Loucy (cell line): ENCODE data around the gene WFIKKN2.
A peak's percentile ranks its signal among the peaks of the same experiment; 100 is the strongest.
"Not testable (repeated sequence)": the region's sequence is repeated elsewhere in the genome, so short reads cannot be mapped to it uniquely, and the experiment has no call there.

Experiments
- H2AFZ ChIP-seq: fragments of 200-600 bp; sonication (generic); 2 replicates; pipeline ENCODE4 v1.6.0; 2016; ENCODE audit warnings: antibody characterized with exemption, mild to moderate bottlenecking, low read length, moderate library complexity
- H3F3A ChIP-seq: fragments of 200-600 bp; 2 replicates; pipeline ENCODE4 v1.6.0; 2016; ENCODE audit warnings: antibody characterized with exemption, low read depth, mild to moderate bottlenecking
- H3K27me3 ChIP-seq: fragments of 200-600 bp; sonication (generic); 2 replicates; pipeline ENCODE4 v1.6.1; 2014; ENCODE audit warnings: low read length, mild to moderate bottlenecking; ENCODE audit not compliant: insufficient read depth, poor library complexity, severe bottlenecking
- H3K36me3 ChIP-seq: fragments of 200-600 bp; sonication (generic); 2 replicates; pipeline ENCODE4 v1.6.1; 2016; ENCODE audit warnings: low read length; ENCODE audit not compliant: insufficient read depth
- H3K4me1 ChIP-seq: fragments of 200-600 bp; sonication (generic); 2 replicates; pipeline ENCODE4 v1.5.1; 2014; ENCODE audit warnings: low read length, mild to moderate bottlenecking; ENCODE audit not compliant: insufficient read depth, poor library complexity, severe bottlenecking
- H3K4me2 ChIP-seq: fragments of 200-600 bp; sonication (generic); 2 replicates; pipeline ENCODE4 v1.6.0; 2014; ENCODE audit warnings: antibody characterized with exemption, low read length, low read depth, mild to moderate bottlenecking; ENCODE audit not compliant: poor library complexity, severe bottlenecking
- H3K4me3 ChIP-seq: fragments of 200-600 bp; sonication (generic); 2 replicates; pipeline ENCODE4 v1.5.1; 2014; ENCODE audit warnings: low read length, mild to moderate bottlenecking, mixed read lengths; ENCODE audit not compliant: poor library complexity, severe bottlenecking
- H3K79me2 ChIP-seq: fragments of 200-600 bp; sonication (generic); 2 replicates; pipeline ENCODE4 v1.6.1; 2014; ENCODE audit warnings: low read length; ENCODE audit not compliant: insufficient read depth
- H3K9ac ChIP-seq: fragments of 200-600 bp; sonication (generic); 2 replicates; pipeline ENCODE4 v1.6.0; 2014; ENCODE audit warnings: mild to moderate bottlenecking, low read depth, low read length, moderate library complexity; ENCODE audit not compliant: poor library complexity, severe bottlenecking
- H3K9me2 ChIP-seq: fragments of 200-600 bp; sonication (generic); replicated peaks from 2 replicates; pipeline ENCODE4 v1.6.1; 2016; ENCODE audit warnings: low read depth, low read length, mixed read lengths
- H3K9me3 ChIP-seq: fragments of 200-600 bp; sonication (generic); 2 replicates; pipeline ENCODE4 v1.6.1; 2014; ENCODE audit warnings: mild to moderate bottlenecking, antibody characterized with exemption, low read length, low read depth; ENCODE audit not compliant: insufficient read depth
- H4K20me1 ChIP-seq: fragments of 200-600 bp; sonication (generic); 2 replicates; pipeline ENCODE4 v1.6.0; 2014; ENCODE audit warnings: antibody characterized with exemption, low read length, mild to moderate bottlenecking; ENCODE audit not compliant: insufficient read depth, poor library complexity, severe bottlenecking
- EZH2phosphoT487 ChIP-seq: fragments of 200-600 bp; IDR thresholded peaks from 2 replicates; pipeline ENCODE4 v1.6.1; 2018; ENCODE audit warnings: antibody characterized with exemption, mild to moderate bottlenecking, moderate library complexity, borderline replicate concordance
- TF ChIP-seq, protein P1 (sequence below): fragments of 200-600 bp; sonication (generic); conservative IDR thresholded peaks from 2 replicates; pipeline ENCODE4 v1.5.1; 2014; ENCODE audit warnings: mild to moderate bottlenecking, antibody characterized with exemption, low read length

Gene WFIKKN2

DNA sequence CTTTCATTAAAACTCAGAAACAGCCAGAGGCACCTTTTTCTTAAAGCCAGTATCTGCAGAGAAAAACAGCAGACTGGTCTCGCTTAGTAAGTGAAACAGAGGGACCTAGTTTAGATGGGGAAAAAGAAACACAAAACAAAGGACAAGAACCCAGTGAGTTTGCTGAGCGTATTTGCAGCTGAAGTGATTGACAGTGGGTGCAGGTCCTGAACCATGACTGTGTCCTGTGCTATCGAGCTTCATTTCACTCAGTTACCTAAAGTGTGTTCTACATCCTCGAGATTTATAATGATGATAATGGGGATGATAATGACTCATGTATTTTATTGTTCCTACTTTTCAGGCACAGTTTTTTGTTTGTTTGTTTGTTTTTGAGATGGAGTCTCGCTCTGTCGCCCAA is 31.7 kb upstream of the WFIKKN2 start:
- Histone ChIP-seq H3K4me2 (no peak overlapping the region), H3K27me3 (no peaks in the 10 kb centered on the region), H3K36me3 (no peaks in the 10 kb centered on the region), H3K9me2 (no peaks in the 10 kb centered on the region), H3K9me3 (no peaks in the 10 kb centered on the region), H3K4me3 (no peak overlapping the region), H3K79me2 (no peaks in the 10 kb centered on the region), H2AFZ (no peak overlapping the region), H3K4me1 (no peaks in the 10 kb centered on the region), H4K20me1 (no peaks in the 10 kb centered on the region), H3K9ac (no peak overlapping the region), H3F3A (no peaks in the 10 kb centered on the region)
- TF ChIP-seq, protein P1, sequence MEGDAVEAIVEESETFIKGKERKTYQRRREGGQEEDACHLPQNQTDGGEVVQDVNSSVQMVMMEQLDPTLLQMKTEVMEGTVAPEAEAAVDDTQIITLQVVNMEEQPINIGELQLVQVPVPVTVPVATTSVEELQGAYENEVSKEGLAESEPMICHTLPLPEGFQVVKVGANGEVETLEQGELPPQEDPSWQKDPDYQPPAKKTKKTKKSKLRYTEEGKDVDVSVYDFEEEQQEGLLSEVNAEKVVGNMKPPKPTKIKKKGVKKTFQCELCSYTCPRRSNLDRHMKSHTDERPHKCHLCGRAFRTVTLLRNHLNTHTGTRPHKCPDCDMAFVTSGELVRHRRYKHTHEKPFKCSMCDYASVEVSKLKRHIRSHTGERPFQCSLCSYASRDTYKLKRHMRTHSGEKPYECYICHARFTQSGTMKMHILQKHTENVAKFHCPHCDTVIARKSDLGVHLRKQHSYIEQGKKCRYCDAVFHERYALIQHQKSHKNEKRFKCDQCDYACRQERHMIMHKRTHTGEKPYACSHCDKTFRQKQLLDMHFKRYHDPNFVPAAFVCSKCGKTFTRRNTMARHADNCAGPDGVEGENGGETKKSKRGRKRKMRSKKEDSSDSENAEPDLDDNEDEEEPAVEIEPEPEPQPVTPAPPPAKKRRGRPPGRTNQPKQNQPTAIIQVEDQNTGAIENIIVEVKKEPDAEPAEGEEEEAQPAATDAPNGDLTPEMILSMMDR, result no peak
- no peak for TF ChIP-seq EZH2phosphoT487

DNA sequence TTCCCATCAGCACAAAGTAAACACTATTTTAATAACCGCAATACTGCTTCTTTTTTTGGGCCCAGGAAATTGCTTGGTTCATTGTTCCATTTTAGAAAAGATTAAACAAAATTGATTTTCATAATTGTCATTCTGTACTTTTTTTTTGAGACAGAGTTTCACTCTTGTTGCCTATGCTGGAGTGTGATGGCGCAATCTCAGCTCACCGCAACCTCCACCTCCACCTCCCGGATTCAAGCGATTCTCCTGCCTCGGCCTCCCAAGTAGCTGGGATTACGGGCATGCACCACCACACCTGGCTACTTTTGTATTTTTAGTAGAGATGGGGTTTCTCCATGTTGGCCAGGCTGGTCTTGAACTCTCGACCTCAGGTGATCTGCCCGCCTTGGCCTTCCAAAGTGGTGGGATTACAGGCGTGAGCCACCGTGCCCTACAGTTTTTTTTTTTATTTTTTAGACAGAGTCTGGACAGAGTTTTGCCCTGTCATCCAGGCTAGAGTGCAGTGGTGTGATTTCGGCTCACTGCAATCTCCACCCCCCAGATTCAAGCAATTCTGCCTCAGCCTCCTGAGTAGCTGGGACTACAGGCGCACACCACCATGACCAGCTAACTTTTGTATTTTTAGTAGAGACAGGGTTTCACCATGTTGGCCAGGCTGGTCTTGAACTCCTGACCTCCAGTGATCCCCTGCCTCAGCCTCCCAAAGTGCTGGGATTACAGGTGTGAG is 30.5 kb upstream of the WFIKKN2 start:
- H3K4me2 ChIP-seq, H3K9ac ChIP-seq, H3K36me3 ChIP-seq, H4K20me1 ChIP-seq, H3K4me1 ChIP-seq, H3K4me3 ChIP-seq, H3K79me2 ChIP-seq, H2AFZ ChIP-seq, H3K27me3 ChIP-seq, H3K9me3 ChIP-seq, H3F3A ChIP-seq, H3K9me2 ChIP-seq: not testable (repeated sequence)

DNA sequence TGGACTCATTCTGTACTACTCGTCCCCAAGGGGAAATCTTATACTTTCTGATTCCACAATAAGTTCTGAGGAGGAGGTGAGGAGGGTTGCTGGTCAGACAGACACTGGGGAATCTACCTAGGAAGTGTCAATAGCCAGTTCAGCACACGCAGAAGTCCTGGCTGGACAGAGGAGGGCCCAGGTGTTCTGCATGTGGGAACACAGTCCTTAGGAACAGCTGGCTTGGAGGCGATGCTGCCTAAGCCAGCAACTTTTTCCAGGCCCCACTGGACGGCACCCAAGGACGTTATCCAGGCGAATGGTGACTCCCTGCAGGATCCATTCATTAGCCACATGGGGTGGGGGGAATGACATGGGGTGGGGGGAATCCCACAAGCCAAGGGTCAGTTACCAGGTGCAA is 29.9 kb upstream of the WFIKKN2 start:
- H3K36me3 ChIP-seq, result no peaks in the 10 kb centered on the region
- no peaks in the 10 kb centered on the region for H3K4me1 ChIP-seq
- no peaks in the 10 kb centered on the region for H3K27me3 ChIP-seq
- H3K9me2 ChIP-seq, result no peaks in the 10 kb centered on the region
- H3F3A ChIP-seq, result no peaks in the 10 kb centered on the region
- H3K79me2 ChIP-seq, result no peaks in the 10 kb centered on the region
- no peaks in the 10 kb centered on the region for H4K20me1 ChIP-seq
- H3K9ac ChIP-seq, result no peak overlapping the region
- H3K4me2 ChIP-seq, result no peak overlapping the region
- TF ChIP-seq, protein P1, result no peak
- no peak for TF ChIP-seq EZH2phosphoT487
- H3K9me3 ChIP-seq, result no peaks in the 10 kb centered on the region
- no peak overlapping the region for H3K4me3 ChIP-seq
- H2AFZ ChIP-seq, result no peak overlapping the region

DNA sequence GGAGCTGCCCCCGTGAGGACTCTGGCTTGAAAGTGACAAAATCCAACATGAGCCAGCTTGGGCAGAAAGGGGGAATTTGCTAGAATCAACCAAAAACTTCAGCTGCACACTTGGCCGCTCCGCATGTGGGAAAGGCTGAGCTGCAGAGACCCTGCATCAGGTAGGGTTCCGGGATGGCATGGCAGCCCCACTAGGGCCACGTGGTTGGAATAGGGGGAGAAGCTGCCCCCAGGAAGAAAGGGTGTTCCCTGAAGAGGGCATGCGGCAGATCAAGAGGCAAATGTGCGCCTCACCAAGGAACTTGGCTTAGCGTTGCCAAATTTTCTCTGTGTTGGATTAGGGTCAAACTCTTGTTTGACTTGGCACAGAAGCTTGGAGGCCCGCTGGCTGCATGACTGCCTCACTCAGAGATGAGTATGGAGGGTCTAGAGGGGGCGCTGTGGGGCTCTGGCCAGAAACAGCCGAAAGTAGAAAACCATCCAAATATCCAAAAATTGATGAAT is 29.2 kb upstream of the WFIKKN2 start:
- H2AFZ ChIP-seq, result no peak overlapping the region
- H3K9ac ChIP-seq, result no peak overlapping the region
- H3K36me3 ChIP-seq, result no peaks in the 10 kb centered on the region
- TF ChIP-seq, protein P1, result peak; percentile 45
- no peak for TF ChIP-seq EZH2phosphoT487
- no peaks in the 10 kb centered on the region for H4K20me1 ChIP-seq
- H3K79me2 ChIP-seq, result no peaks in the 10 kb centered on the region
- H3K4me2 ChIP-seq, result no peak overlapping the region
- no peak overlapping the region for H3K4me3 ChIP-seq
- no peaks in the 10 kb centered on the region for H3K4me1 ChIP-seq
- H3K27me3 ChIP-seq, result no peaks in the 10 kb centered on the region
- no peaks in the 10 kb centered on the region for H3F3A ChIP-seq
- no peaks in the 10 kb centered on the region for H3K9me3 ChIP-seq
- no peaks in the 10 kb centered on the region for H3K9me2 ChIP-seq
